IPS-15b (cell line): ENCODE data around the gene NELFE.
"Not testable (repeated sequence)": the region's sequence is repeated elsewhere in the genome, so short reads cannot be mapped to it uniquely, and the experiment has no call there.

Experiments
- H3K27me3 ChIP-seq: one replicate; pipeline ENCODE4 v1.6.1; 2013; ENCODE audit warnings: low read length; ENCODE audit not compliant: control insufficient read depth, insufficient read depth
- H3K36me3 ChIP-seq: one replicate; pipeline ENCODE4 v1.6.1; 2013; ENCODE audit warnings: low read length; ENCODE audit not compliant: control insufficient read depth, insufficient read depth
- H3K4me1 ChIP-seq: one replicate; pipeline ENCODE4 v1.6.1; 2013; ENCODE audit warnings: mild to moderate bottlenecking, low read length; ENCODE audit not compliant: control insufficient read depth, insufficient read depth
- H3K4me3 ChIP-seq: one replicate; pipeline ENCODE4 v1.5.1; 2013; ENCODE audit warnings: low read depth, low read length
- H3K9ac ChIP-seq: one replicate; pipeline ENCODE4 v1.6.1; 2013; ENCODE audit warnings: low read depth, mild to moderate bottlenecking, low read length
- H3K9me3 ChIP-seq: one replicate; pipeline ENCODE4 v1.6.1; 2013; ENCODE audit warnings: mild to moderate bottlenecking, low read length; ENCODE audit not compliant: control insufficient read depth, insufficient read depth

NELFE gene

GRCh38 chr6:31945154-31945506 is 13.6 kb downstream of the NELFE start:
- no peaks in the 10 kb centered on the region for H3K36me3 ChIP-seq
- H3K4me3 ChIP-seq = no peak overlapping the region
- H3K27me3 ChIP-seq = peaks cover 3% of the 10 kb centered on the region
- H3K9ac ChIP-seq = no peak overlapping the region
- peaks cover 5% of the 10 kb centered on the region for H3K4me1 ChIP-seq
- no peaks in the 10 kb centered on the region for H3K9me3 ChIP-seq

GRCh38 chr6:31943742-31944141 is 15.0 kb downstream of the NELFE start:
- peaks cover 6% of the 10 kb centered on the region for H3K4me1 ChIP-seq
- H3K36me3 ChIP-seq = no peaks in the 10 kb centered on the region
- H3K9ac ChIP-seq = no peak overlapping the region
- H3K9me3 ChIP-seq = no peaks in the 10 kb centered on the region
- peaks cover 3% of the 10 kb centered on the region for H3K27me3 ChIP-seq
- no peak overlapping the region for H3K4me3 ChIP-seq

- Histone ChIP-seq H3K9me3 (no peaks in the 10 kb centered on the region), H3K36me3 (no peaks in the 10 kb centered on the region), H3K27me3 (peaks cover 3% of the 10 kb centered on the region), H3K9ac (no peak overlapping the region), H3K4me3 (no peak overlapping the region), H3K4me1 (peaks cover 4% of the 10 kb centered on the region)
Measured at GRCh38 chr6:31940256-31940664, 18.5 kb downstream of the NELFE start.

- Histone ChIP-seq H3K9ac (no peak overlapping the region), H3K9me3 (no peaks in the 10 kb centered on the region), H3K27me3 (no peaks in the 10 kb centered on the region), H3K4me3 (no peak overlapping the region), H3K4me1 (peaks cover 4% of the 10 kb centered on the region), H3K36me3 (no peaks in the 10 kb centered on the region)
Measured at GRCh38 chr6:31935823-31936222, 22.9 kb downstream of the NELFE start.

- Histone ChIP-seq H3K9ac (no peak overlapping the region), H3K36me3 (no peaks in the 10 kb centered on the region), H3K4me3 (no peak overlapping the region), H3K4me1 (peaks cover under 1% of the 10 kb centered on the region), H3K9me3 (no peaks in the 10 kb centered on the region), H3K27me3 (no peaks in the 10 kb centered on the region)
Measured at GRCh38 chr6:31935021-31935420, 23.8 kb downstream of the NELFE start.

GRCh38 chr6:31933537-31933936 is 25.2 kb downstream of the NELFE start:
- H3K9ac ChIP-seq = no peak overlapping the region
- no peak overlapping the region for H3K4me3 ChIP-seq
- no peaks in the 10 kb centered on the region for H3K4me1 ChIP-seq
- H3K36me3 ChIP-seq = no peaks in the 10 kb centered on the region
- no peaks in the 10 kb centered on the region for H3K9me3 ChIP-seq
- H3K27me3 ChIP-seq = no peaks in the 10 kb centered on the region

- not testable (repeated sequence) for H3K9me3 ChIP-seq, H3K36me3 ChIP-seq, H3K4me1 ChIP-seq, H3K4me3 ChIP-seq, H3K27me3 ChIP-seq, H3K9ac ChIP-seq
Measured at GRCh38 chr6:31932137-31932536, 26.6 kb downstream of the NELFE start.

GRCh38 chr6:31930962-31931361 is 27.8 kb downstream of the NELFE start:
- no peaks in the 10 kb centered on the region for H3K36me3 ChIP-seq
- H3K9me3 ChIP-seq = no peaks in the 10 kb centered on the region
- H3K4me1 ChIP-seq = no peaks in the 10 kb centered on the region
- H3K9ac ChIP-seq = no peak overlapping the region
- H3K4me3 ChIP-seq = no peak overlapping the region
- no peaks in the 10 kb centered on the region for H3K27me3 ChIP-seq

- H3K27me3 ChIP-seq = no peaks in the 10 kb centered on the region
- no peaks in the 10 kb centered on the region for H3K4me1 ChIP-seq
- no peak overlapping the region for H3K9ac ChIP-seq
- no peaks in the 10 kb centered on the region for H3K9me3 ChIP-seq
- H3K4me3 ChIP-seq = no peak overlapping the region
- no peaks in the 10 kb centered on the region for H3K36me3 ChIP-seq
Measured at GRCh38 chr6:31928672-31928939, 30.2 kb downstream of the NELFE start.

GRCh38 chr6:31927863-31928671 is 30.7 kb downstream of the NELFE start:
- Histone ChIP-seq H3K4me3 (no peak overlapping the region), H3K36me3 (no peaks in the 10 kb centered on the region), H3K27me3 (no peaks in the 10 kb centered on the region), H3K4me1 (no peaks in the 10 kb centered on the region), H3K9me3 (no peaks in the 10 kb centered on the region), H3K9ac (peak overlapping the region; percentile 24)

GRCh38 chr6:31927242-31927862 is 31.4 kb downstream of the NELFE start, which contains the start of gene C2:
C2 (plus strand) TSS chr6:31927717; CDS start chr6:31927753, 36 bp downstream.
- H3K4me3 ChIP-seq = no peak within 1 kb of the TSS
- no peaks in the 10 kb centered on the region for H3K4me1 ChIP-seq
- no peaks in the 10 kb centered on the region for H3K9me3 ChIP-seq
- H3K27me3 ChIP-seq = no peaks in the 10 kb centered on the region
- peak within 1 kb of the TSS; percentile 24 for H3K9ac ChIP-seq
- H3K36me3 ChIP-seq = no peaks in the 10 kb centered on the region

GRCh38 chr6:31922942-31923341 is 35.8 kb downstream of the NELFE start:
- no peak overlapping the region for H3K4me3 ChIP-seq
- H3K4me1 ChIP-seq = no peaks in the 10 kb centered on the region
- H3K27me3 ChIP-seq = no peaks in the 10 kb centered on the region

More at GRCh38 chr6:31922942-31923341, 35.8 kb downstream of the NELFE start:
- no peak overlapping the region for H3K9ac ChIP-seq
- H3K36me3 ChIP-seq = no peaks in the 10 kb centered on the region
- H3K9me3 ChIP-seq = no peaks in the 10 kb centered on the region
